GM18909 (cell line): ENCODE results near the gene RPL18.
"Not testable (repeated sequence)": the region's sequence is repeated elsewhere in the genome, so short reads cannot be mapped to it uniquely, and the experiment has no call there.

Experiments
- ATAC-seq: cut with Tn5 transposase; IDR thresholded peaks from one replicate; pipeline ENCODE4 v1.9.1; 2021; ENCODE audit warnings: mild to moderate bottlenecking; ENCODE audit not compliant: unreplicated experiment, poor library complexity

RPL18 gene

GRCh38 chr19:48595171-48595570 is 23.8 kb downstream of the RPL18 start:
- ATAC-seq: no peak

GRCh38 chr19:48591021-48591420 is 28.0 kb downstream of the RPL18 start:
- no peak for ATAC-seq

DNA sequence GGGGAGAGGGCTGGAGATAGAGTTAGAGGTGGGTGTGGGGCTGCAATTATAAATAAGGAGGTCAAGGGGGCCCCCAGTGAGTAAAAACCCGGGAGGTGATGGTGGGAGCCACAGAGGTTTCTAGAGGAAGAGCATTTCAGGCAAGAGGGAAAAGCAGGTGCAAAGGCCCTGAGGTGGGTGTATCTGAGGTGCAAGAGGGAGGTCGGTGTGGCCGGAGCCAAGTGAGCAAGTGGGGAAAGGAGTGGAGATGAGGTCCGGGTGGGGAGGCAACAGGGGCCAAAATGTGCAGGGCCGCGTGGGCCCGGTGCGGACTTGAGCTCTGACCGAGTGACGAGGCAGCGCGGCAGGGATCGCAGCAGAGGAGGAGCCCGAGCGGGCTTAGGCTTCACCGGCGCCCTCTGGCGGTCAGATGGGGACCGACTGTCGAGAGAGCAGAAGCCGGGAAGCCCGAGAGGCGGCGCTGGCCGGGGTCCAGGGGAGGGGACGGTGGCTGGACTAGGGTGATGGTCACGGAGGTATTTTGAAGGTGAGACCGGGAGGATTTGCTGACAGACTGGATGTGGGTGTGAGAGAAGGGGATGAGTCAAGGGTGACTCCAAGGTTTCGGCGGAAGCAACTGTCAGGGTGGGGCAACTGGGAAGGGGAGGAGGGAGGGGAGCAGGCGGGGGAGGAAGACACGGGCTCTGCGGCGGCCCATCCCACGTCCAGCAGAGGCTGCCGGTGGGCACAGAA is 30.1 kb downstream of the RPL18 start:
- ATAC-seq: no peak

DNA sequence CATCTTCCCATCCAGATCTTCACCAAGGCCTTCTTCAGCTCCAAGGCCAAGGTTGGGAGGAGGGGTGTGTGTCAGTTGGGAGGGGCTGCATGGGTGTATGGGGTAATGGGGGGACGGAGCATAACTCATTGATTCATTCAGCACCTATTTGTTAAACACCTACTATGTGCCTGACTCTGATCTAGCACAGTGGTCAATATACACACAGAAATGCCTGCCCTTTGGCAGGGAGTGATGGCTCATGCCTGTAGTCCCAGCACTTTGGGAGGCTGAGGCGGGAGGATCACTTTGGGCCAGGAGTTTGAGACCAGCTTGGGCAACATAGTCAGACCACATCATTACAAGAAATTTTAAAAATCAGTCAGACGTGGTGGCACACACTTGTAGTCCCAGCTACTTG is 31.6 kb downstream of the RPL18 start:
- ATAC-seq: no peak

DNA sequence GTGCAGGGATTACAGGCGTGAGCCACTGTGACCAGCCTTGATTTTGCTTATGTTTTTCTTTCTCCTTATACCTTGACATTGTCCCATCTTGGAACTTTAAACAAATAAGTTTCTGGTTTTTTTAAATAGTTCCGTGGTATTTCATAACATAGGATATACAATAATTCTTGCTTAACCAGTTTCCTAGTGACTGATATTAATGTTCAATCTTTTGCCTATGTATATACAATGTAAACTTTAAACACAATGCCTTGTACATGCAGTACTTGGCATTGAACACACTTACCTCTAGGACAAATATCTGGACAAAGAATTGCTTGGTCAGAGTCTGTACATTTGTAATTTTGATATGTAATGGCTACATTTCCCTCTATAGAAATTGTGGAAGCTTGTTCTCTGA is 36.8 kb downstream of the RPL18 start:
- ATAC-seq: no peak

- no peak for ATAC-seq
These were observed 40.1 kb downstream of the RPL18 start for GRCh38 chr19:48578891-48579290.

DNA sequence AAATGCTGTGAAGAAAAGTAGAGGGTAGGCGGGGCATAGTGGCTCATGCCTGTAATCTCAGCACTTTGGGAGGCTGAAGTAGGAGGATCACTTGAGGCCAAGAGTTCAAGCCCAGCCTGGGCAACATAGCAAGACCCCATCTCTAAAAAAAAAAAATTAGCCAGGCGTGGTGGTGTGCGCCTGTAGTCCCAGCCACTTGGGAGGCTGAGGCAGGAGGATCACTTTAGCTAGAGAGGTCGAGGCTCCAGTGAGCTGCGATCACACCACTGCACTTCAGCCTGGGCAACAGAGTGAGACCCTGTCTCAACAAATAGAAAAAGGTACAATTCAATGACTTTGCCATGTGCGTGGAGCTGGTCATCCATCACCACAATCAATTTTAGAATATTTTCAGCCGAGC is 41.1 kb downstream of the RPL18 start:
- ATAC-seq: not testable (repeated sequence)

DNA sequence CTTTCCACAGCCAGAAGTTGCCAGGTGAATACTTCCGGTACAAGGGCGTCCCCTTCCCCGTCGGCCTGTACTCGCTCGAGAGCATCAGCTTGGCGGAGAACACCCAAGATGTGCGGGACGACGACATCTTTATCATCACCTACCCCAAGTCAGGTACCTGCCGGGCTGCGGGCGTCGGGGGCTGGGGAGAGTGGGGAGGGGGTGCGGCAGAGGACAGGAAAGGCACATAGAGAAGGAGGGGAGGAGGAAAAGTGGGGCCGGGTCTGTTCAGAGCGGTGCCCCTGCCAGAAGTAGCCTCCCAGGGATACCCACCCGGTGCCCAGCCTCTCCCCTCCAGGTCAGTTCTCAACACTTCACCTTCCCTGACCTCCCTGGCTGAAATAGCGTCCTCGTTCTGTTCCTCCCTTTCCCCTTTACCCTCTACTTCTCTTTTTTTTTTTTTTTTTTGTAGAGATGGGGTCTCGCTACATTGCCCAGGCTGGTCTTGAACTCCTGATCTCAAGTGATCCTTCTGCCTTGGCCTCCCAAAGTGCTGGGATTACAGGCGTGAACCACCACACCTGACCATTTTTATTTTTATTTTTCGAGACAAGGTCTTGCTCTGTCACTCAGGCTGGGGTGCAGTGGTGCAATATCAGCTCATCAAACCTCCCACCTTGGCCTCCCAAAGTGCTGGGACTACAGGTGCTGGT is 42.9 kb downstream of the RPL18 start:
- no peak for ATAC-seq

- no peak for ATAC-seq
These were observed 45.8 kb downstream of the RPL18 start for GRCh38 chr19:48573163-48573505.

DNA sequence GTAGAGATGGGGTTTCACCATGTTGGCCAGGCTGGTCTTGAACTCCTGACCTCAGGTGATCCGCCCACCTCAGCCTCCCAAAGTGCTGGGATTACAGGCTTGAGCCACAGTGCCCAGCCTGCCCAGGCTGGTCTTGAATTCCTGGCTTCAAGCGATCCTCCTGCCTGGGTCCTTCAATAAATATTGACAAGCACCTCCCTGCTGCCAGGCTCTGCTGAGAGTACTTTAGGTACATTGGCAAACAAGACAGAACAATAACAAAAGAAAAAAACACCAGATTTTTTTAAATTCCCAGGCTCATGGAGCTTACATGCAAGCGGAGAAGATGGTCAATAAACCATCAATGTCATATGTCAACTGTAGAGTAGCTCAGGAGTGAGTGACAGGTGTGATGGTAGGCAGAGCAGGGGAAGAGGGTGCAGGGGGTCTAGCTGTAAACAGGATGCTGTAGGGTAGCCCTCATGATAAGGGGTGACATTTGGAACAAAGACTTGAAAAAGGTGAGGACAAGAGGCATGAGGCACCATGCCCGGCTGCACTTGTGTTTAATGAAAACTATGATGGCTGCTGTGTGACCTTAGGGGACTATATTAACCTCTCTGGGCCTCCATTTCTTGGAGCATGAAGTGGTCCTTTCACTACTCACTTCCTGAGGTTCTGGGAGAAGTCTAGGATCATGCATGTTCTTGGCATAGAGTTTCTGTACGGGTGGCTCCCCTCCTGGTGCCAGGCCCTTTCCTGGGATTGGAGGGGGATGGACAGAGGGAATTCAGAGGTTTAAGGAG is 47.4 kb downstream of the RPL18 start:
- ATAC-seq: no peak

DNA sequence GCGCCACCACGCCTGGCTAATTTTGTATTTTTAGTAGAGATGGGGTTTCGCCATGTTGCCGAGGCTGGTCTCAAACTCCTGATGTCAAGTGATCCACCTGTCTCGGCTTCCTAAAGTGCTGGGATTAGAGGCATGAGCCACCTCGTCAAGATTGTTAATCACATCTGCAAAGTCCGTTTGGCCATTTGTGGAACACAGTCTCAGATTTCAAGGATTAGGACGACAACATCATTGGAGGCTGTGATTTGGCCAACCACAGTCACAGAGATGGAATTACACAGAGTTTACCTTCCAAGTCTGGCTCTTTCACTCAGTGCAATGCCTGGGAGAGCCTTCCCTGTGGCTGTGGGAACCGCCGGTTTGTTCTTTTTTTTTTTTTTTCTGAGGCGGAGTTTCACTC is 49.2 kb downstream of the RPL18 start:
- no peak for ATAC-seq

DNA sequence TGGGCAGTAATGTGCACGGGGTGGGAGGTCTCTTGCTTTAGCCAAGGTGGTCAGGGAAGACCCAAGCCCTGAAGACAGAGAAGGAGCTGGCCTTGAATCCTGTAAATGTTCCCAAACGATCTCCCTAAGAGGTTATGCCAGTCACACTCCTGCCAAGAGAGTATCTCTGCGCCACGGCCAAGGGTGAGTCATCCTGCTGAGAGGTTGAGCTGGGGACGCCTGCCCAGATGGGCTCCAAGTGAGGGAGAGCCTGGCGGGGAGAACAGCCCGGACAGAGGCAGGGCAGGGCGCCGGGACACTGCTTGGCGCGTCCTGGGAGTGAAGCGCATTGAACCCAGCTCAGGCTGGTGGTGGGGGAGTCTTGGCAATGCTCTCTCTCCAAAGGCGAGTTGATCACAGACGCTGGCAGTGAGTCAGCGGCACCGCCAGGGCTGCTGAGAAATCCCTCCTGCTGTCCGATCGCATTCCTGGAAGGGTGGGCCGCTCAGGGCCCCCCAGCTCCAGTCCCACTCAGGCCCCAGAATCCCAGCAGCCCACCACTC is 50.6 kb downstream of the RPL18 start:
- no peak for ATAC-seq
